GM18505 (cell line): Measurements from ENCODE around the gene KIF2A.

Experiments used
- ATAC-seq: cut with Tn5 transposase; IDR thresholded peaks from one replicate; pipeline ENCODE4 v1.9.1; 2021; ENCODE audit not compliant: unreplicated experiment
- POLR2A ChIP-seq: IDR thresholded peaks from 4 replicates; pipeline ENCODE4 v1.6.1; 2011; ENCODE audit warnings: borderline replicate concordance; ENCODE audit not compliant: insufficient read depth, insufficient read length; ENCODE audit errors: extremely low read depth

KIF2A gene

DNA sequence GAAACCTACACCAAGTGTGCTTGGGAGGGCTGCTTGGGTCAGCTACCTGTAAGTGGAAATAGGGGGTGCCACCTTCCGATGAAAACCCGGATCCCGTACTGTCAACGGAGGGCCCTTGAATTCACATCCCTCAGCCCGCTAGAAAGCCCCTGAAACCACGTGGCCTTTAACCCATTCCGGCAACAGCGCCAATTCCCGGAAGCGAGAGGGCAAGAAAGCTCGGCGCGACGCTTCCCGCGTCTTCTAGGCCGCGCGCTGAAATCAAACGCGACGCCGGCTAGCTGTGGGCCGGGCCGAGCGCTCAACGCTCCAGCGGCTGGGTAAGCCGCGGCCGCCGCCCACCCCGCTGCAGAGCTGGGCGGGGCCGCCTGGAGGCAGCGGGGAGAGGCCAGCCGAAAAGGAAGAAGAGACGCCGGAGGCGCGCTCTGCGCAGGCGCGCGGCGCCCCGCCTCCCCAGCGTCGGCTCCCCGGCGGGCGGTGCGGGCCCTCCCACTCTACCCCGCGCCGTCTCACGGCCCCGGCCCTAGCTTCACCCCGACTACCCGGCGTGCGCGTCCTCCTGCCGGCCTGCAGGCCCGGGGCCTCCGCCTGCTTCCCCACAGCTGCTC lies at the start of gene KIF2A:
KIF2A (plus strand) TSS at position 492 of the 608 bp plus-strand sequence. CDS start 267 bp downstream, outside the sequence.
- peak; percentile 93 for ATAC-seq
- TF ChIP-seq POLR2A: peak; percentile 74

DNA sequence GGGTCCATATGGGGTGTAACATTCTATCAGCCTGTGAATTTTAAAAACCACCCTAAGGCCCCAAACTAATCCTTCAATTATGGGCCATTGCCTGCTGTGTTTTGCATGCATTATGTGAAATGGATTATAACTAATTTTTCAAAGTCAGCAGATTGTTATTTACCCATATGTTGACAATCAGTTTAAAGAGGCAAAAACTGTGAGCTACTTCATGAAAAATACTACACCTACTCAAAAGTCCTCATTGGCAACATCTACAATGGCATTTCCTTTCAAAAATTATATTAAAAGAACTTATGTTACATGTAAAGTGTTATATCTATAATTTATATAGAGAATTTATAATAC lies 49.0 kb upstream of the KIF2A start:
- no peak for ATAC-seq
- TF ChIP-seq POLR2A: no peak

DNA sequence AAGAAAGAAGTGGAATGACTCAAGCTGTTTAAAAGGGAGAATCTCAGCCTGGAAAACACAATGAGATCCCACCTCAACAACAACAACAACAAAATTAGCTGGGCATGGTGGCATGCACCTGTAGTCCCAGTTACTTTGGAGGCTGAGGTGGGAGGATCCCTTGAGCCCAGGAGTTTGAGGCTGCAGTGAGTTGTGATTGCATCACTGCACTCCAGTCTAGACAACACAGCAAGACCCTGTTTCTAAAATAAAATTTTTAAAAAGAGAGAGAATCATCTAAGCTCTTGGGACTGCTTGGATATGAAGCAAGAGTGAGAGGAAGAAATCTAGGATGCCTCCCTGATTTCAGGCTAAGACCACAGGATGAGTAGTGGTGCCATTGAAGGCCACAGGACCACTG lies 47.4 kb upstream of the KIF2A start:
- TF ChIP-seq POLR2A: no peak
- no peak for ATAC-seq

DNA sequence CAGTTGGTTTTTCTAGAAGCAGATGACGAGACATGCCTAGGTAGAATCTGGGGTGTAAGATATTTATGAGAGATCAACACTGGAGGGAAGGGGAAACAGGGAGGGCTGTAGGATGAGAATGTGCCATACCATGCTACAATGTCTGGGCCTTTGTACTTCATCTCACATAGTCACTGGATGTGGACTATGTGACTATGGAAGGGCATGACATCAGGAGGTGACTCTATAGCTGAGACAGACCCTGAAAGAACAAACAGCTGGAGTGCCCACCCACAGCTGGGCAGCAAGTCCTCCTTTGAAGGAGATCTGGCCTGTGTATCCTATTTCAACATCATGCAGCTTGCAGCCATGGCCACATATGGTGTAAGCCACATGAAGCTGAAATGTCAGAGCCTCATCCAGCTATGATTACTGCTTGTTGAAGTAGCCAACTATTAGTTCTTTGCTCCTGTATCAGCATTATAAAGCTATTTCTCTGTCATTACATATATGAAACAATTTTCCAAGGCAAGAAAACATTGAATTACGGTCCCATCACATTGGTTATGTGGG lies 46.2 kb upstream of the KIF2A start:
- ATAC-seq: no peak
- no peak for TF ChIP-seq POLR2A

DNA sequence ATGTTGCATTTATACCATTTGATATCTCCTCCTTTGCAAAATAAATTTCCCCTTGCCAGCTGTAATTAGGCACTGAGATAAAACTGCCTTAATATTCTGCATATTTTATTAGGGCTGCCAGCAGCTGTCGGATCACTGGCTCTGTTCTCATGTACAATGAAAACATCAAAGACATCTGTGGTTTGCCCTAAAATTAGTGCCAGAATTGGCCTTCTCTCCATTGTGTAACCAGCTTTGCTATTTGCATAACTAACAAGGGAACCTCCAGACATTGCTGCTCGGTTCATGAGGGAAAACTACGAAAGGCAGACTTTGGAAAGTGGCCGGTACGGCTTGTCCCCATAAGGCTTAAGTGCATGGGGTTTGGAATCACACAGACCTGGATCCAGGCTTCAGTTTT lies 45.5 kb upstream of the KIF2A start:
- TF ChIP-seq POLR2A: no peak
- ATAC-seq: no peak

DNA sequence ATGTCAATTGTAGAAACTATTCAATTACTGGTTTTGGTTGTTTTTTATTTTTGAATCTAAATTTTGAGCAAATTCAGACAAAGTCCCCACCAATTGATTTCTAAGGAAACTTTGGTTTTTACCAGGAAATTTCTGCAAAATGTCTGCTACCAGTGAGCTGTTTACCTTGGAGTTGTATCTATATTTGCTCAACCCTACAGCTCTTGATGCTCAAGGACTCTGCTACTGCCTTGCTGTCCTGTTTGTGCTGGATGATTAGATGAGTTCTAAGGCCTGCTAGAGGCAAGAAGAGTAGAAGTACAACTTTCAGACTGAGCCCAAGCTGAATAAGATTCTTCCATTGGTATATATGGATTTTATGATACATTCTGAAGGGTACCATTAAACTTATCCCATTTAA lies 42.6 kb upstream of the KIF2A start:
- TF ChIP-seq POLR2A: no peak
- ATAC-seq: no peak

DNA sequence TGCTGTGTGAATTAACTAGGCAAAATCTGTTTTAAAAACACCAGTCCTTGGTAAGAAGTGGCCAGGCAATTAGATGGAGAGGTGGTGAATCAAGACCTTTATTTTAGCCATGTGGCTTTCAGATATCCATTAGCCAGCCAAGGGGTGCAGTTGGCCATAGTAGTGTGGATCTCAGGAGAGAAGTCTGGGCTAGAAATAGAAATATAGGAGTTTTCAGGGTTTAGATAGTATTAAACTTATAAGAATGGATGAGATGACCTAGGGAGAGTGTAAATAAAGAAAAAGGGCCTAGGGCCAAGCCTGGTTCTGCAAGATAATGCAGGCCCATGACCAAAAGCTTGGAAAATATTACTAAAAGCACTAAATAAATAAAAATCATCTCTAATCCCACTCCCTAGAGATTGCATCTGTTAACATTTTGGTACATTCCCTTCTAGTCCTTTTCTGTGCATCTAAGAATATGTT lies 40.3 kb upstream of the KIF2A start:
- no peak for ATAC-seq
- no peak for TF ChIP-seq POLR2A

DNA sequence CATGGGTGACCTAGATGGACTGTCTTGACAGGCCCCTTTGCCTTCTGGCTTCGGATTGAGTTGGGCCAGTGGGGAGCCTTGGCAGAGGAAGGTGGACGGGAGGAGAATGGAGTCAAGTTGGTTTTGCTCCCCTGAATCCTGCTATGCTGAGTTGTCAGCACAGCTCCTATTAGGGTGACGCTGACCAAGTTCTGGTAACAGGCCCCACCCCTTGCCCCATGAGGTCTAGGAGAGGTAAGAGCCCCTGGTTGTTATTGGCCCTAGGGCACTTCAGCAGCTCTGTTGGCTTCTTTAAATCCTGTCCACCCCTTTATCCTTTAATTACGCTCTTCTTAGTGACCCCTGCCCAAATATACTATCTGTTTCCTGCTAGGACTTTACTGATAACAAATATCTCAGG lies 39.4 kb upstream of the KIF2A start:
- no peak for TF ChIP-seq POLR2A
- no peak for ATAC-seq

DNA sequence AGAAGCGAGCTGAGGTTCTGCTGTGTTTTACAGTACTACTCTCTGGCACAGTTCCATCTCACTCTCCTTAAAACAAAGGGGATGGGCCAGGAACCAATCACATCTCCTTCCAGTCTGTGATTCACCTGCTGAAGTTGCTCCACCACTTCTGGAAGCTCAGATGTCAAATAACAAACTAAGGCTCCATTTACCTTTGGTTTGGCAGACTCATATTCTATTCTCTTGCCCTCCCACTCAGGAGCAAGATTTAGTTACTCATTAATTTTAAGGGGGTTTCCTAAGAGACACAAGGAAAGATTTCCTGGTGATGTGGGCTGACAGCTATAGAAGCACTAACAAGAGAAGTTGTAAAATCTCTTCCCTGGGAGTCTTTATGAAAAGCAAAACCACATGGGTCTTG lies 37.8 kb upstream of the KIF2A start:
- no peak for TF ChIP-seq POLR2A
- no peak for ATAC-seq

DNA sequence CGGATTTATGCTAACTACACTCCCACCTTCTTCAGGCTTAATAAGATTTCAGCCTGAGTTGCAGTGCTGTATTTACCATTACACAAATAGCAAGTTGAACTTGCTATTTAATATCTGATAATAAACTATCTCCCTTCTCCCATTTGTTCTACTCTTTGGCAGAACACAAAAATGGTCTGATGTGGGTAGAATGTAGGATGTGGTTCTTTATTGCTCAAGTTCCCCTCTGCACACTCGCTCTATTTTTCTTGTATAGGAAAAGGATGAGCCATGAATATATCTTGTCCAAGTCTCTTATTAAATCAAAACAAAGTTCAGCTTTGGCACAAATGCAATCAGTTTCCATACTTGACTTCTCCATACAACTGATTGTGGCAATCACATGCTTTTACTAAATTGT lies 37.2 kb upstream of the KIF2A start:
- TF ChIP-seq POLR2A: no peak
- no peak for ATAC-seq

DNA sequence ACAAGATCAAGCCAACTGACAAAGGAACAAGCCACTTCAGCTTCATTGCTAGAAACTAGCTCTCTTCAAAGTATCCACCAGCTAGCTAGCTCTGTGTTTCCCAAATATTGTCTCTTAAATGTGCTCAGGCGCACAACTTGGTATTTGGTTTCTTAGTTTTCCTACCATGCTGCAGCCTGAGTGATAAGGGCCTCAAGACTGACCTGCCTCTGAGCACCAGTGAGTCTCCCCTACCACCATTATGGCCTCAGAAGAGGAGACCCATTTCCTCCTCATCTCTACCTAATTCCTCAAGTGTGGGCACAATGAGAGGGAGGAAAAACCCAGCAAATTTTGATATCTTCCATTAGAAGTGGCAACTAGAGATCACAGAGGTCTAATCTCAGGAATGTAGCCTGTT lies 34.6 kb upstream of the KIF2A start:
- TF ChIP-seq POLR2A: no peak
- ATAC-seq: no peak

DNA sequence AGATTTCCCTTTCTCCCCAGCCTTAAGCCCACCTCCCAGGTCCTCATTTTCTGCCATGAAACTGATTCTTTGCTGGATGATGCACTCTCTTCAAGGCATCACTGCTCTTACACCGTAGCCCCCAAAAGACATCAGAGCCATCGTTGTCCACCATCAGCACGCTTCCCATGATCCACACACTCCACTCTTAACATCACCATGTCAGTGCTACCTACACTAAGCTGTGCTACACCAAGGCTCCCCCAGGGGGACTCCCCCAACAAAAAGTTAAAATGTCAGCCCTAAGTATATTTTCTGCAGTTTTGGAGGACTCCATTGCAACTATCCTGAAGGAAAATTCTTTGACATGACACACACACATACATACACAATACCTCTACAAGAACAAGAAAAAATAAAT lies 34.1 kb upstream of the KIF2A start:
- TF ChIP-seq POLR2A: no peak
- no peak for ATAC-seq

DNA sequence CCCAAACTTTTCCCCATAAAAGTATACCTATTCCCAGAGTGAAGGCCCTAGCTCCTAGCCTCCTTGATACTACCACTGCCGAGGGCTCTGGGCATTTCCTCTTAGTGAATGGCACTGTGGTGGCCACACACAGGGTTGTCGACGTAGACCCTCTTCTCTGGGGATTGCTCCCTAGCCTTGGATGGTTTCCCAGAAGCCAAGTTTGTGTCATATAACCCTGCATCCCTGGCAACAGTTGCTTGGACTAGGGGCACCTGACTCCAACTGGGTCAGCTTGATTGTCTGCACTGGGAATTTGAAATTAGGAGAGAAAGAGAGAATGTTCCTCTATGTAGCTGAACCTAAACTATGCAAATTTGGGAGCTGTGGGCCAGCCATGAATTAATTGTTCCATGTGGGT lies 32.3 kb upstream of the KIF2A start:
- no peak for TF ChIP-seq POLR2A
- no peak for ATAC-seq

DNA sequence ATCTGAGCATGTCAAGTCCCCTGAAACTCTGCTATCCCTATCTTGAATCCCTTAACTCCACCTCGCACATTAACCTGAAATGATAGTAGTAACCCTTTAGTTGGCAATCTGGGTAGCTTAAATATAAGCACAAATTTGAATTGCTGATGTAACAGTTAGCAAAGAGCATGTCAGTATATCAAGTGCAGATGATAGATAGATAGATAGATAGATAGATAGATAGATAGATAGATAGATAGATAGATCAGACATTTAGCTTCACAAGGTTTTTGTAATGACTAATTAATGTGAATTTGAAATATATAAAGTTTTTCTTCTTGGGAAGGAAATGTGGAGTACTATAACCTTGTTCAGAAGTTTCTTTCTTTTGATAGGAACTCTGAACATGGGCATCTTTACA lies 30.4 kb upstream of the KIF2A start:
- TF ChIP-seq POLR2A: no peak
- no peak for ATAC-seq

DNA sequence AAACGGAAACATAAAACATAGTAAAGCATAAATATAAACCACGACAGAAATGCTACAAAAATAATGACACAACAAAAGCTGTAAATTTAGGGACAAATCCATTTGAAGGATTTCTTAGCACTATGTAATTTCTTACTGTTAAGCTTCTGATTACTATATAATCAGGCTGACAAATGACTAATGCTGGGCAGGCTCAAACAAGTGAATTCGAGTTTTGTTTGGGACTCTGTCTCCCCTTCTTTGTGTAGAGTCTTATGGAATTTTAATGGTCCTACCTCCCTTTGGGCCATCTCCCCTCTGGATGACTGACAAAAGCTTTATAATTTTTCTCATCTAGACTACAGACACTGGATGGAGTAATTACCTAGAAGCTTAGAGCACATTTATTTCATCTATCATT lies 24.6 kb upstream of the KIF2A start:
- no peak for ATAC-seq
- no peak for TF ChIP-seq POLR2A
